ENCODE data around the gene ARHGDIB.

GRCh38 chr12:14928931-14929330, 32.5 kb downstream of the ARHGDIB start:
- TF ChIP-seq CTCF (IDR thresholded peaks at IDR 0.05): no peak
- peak in 1 of 3 donors; percentile 18 for TF ChIP-seq POLR2AphosphoS5 (IDR thresholded peaks at IDR 0.05)
- TF ChIP-seq POLR2A (IDR thresholded peaks at IDR 0.05): no peak

Measured in stomach (tissue), 4 donors.